Stimulated activated CD4-positive, alpha-beta T cell treated with anti-CD3 and anti-CD28 coated beads, TNF-alpha, amount 100 ng/mL, for 4 hours (primary cell): Measurements from ENCODE around the gene ETS1.

Source experiments
- DNase-seq, 3 experiments: peaks; one replicate each; pipeline ENCODE4 v3.0.0-alpha.2; 2020; ENCODE audit warnings: low read depth in 3 of 3

The ETS1 gene

GRCh38 chr11:128501632-128502549, 85.5 kb downstream of the ETS1 start:
- no peak for DNase-seq

- no peak for DNase-seq
Measured at GRCh38 chr11:128501008-128501407, 86.3 kb downstream of the ETS1 start.

- DNase-seq, result no peak
Measured at GRCh38 chr11:128500493-128500892, 86.9 kb downstream of the ETS1 start.

GRCh38 chr11:128499613-128500253, 87.6 kb downstream of the ETS1 start:
- DNase-seq, result no peak

- DNase-seq, result no peak
Measured at GRCh38 chr11:128498721-128499245, 88.6 kb downstream of the ETS1 start.

- no peak for DNase-seq
Measured at GRCh38 chr11:128497776-128498095, 89.6 kb downstream of the ETS1 start.

GRCh38 chr11:128497061-128497775, 90.1 kb downstream of the ETS1 start:
- no peak for DNase-seq

- no peak for DNase-seq
Measured at GRCh38 chr11:128496692-128497060, 90.7 kb downstream of the ETS1 start.

- DNase-seq, result no peak
Measured at GRCh38 chr11:128496249-128496648, 91.1 kb downstream of the ETS1 start.

GRCh38 chr11:128494418-128495332, 92.7 kb downstream of the ETS1 start:
- DNase-seq, result no peak

- no peak for DNase-seq
Measured at GRCh38 chr11:128493570-128493965, 93.8 kb downstream of the ETS1 start.

GRCh38 chr11:128492903-128493569, 94.3 kb downstream of the ETS1 start:
- no peak for DNase-seq

GRCh38 chr11:128492461-128492860, 94.9 kb downstream of the ETS1 start:
- DNase-seq, result no peak

- no peak for DNase-seq
Measured at GRCh38 chr11:128491195-128491936, 96.0 kb downstream of the ETS1 start.

- no peak for DNase-seq
Measured at GRCh38 chr11:128490092-128490491, 97.3 kb downstream of the ETS1 start.

- DNase-seq, result no peak
Measured at GRCh38 chr11:128488471-128488870, 98.9 kb downstream of the ETS1 start.

- DNase-seq, result no peak
Measured at GRCh38 chr11:128487978-128488377, 99.4 kb downstream of the ETS1 start.

GRCh38 chr11:128484172-128484571, 103.2 kb downstream of the ETS1 start:
- DNase-seq, result no peak

- no peak for DNase-seq
Measured at GRCh38 chr11:128483211-128483788, 104.1 kb downstream of the ETS1 start.
